ENCODE results near the gene TAGLN3. TPM values are rescaled to one million over a fixed set of nuclear protein-coding genes. Genes with fewer than 3 reads are reported as not detected.

Gene TAGLN3
- total RNA-seq, 2 donors from 2014 or later = 0.52 to 0.99 TPM

DNA sequence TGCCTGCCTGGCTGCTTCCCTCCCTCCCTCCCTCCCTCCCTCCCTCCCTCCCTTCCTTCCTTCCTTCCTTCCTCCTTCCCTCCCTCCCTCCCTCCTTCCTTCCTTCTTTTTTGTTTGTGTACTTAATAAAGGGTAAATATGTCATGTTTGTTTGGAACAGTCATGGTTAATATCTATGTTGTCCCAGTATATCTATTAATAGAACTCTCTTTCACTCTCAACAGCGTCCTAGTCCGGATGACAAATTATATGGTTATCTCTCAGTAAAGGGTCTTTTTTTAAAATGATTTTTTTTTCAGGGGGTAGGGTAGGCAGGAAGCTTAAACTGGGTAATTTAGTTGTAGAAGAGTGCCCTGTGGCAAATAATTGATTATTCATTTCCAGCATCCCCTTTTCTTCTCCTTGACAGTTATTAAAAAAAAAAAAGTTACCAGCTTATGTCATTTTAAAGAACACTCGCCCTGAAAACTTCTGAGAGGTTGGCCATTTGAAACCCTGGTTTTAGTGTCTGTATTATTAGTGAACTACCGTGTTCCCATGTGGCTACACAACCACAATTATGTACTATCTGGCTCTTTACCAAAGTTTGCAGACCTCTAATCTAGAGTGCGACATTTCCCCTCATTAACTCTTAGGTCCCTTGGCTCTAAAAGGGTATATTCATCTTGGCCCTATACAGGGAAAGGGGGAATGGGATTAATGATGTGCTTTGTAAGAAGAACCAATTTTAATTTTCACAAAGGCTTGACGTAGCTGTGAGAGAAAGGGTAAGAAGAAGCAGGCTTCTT is 13.7 kb downstream of the TAGLN3 start:
- H3K36me3 ChIP-seq (replicated peaks in 1 of 2; ENCODE audit: insufficient read depth in 1 of 2, low read depth in 2 of 2) = no peaks in the 10 kb centered on the region
- no peak for TF ChIP-seq POLR2A (IDR thresholded peaks at IDR 0.05)
- TF ChIP-seq, protein P1, sequence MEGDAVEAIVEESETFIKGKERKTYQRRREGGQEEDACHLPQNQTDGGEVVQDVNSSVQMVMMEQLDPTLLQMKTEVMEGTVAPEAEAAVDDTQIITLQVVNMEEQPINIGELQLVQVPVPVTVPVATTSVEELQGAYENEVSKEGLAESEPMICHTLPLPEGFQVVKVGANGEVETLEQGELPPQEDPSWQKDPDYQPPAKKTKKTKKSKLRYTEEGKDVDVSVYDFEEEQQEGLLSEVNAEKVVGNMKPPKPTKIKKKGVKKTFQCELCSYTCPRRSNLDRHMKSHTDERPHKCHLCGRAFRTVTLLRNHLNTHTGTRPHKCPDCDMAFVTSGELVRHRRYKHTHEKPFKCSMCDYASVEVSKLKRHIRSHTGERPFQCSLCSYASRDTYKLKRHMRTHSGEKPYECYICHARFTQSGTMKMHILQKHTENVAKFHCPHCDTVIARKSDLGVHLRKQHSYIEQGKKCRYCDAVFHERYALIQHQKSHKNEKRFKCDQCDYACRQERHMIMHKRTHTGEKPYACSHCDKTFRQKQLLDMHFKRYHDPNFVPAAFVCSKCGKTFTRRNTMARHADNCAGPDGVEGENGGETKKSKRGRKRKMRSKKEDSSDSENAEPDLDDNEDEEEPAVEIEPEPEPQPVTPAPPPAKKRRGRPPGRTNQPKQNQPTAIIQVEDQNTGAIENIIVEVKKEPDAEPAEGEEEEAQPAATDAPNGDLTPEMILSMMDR (IDR thresholded peaks at IDR 0.05) = no peak
- H3K4me3 ChIP-seq = no peak overlapping the region
- H3K27ac ChIP-seq = no peak overlapping the region
- 44 to 59% methylated on average over 6 of the region's 6 CpGs for WGBS, 2 donors
- H3K9me3 ChIP-seq = no peaks in the 10 kb centered on the region
- H3K4me1 ChIP-seq = peaks cover 7% of the 10 kb centered on the region
- intact Hi-C loops (cut with DNase I) = no loop called here
- ATAC-seq (no peak), DNase-seq (no peak)
- no peaks in the 10 kb centered on the region for H3K27me3 ChIP-seq

DNA sequence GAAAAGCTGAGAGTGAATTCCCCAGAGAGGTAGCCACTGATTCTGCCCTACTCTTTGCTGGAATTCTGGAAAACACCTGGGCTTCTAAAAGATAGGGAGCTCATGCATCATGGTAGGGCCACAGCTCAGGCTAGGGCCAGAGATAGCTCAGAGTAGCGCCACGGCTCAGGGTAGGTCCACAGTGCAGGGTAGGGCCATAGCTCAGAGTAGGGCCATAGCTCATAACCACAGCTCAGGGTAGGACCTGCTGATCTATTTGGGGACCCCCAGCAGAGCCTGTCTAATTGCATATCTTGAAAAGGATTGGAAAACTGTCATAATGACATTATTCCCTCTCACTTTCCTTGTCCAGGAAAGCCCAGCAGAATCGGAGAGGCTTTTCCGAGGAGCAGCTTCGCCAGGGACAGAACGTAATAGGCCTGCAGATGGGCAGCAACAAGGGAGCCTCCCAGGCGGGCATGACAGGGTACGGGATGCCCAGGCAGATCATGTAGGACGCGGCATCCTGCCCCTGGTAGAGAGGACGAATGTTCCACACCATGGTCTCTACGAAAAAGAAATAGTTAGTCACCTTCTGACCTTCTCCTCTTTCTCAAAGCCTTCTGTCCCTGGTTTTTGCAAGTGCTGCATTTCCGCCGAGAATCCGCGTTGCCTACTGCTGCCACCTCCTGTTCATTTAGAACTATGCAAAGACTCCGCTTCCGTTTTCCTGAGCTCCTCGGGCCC is 14.5 kb downstream of the TAGLN3 start:
- Histone ChIP-seq H3K27me3 (no peaks in the 10 kb centered on the region), H3K27ac (no peak overlapping the region), H3K4me1 (peaks cover 7% of the 10 kb centered on the region), H3K4me3 (no peak overlapping the region), H3K36me3 (replicated peaks in 1 of 2; ENCODE audit: insufficient read depth in 1 of 2, low read depth in 2 of 2) (no peaks in the 10 kb centered on the region), H3K9me3 (no peaks in the 10 kb centered on the region)
- ATAC-seq (peak; percentile 86), DNase-seq (peak; percentile 63 to 69 (median 65))
- no peak for TF ChIP-seq POLR2A (IDR thresholded peaks at IDR 0.05)
- TF ChIP-seq, protein P1 (IDR thresholded peaks at IDR 0.05) = peak; percentile 29 to 82 (median 75)
- intact Hi-C loops (cut with DNase I) = no loop called here
- WGBS, 2 donors = 10 to 32% methylated on average over 15 to 19 of the region's 19 CpGs

DNA sequence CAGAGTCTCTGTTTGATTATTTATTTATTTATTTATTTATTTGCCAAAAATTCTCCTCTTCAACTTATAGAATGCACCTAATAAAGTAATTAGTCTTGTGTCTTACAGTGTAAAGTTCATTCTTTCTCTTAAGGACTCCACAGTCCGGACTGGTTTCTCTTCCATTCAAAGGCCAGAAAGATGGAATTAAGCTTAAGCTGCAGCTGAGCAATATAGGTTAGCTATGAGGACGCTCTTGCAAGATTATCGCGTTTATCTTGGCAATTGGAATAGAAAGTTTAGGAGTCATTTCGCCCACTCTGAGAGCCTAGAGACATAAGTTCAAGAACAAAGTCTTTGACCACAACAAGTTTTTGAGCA is 15.0 kb downstream of the TAGLN3 start:
- ATAC-seq (peak; percentile 43), DNase-seq (no peak)
- Histone ChIP-seq H3K4me3 (no peak overlapping the region), H3K36me3 (replicated peaks in 1 of 2; ENCODE audit: insufficient read depth in 1 of 2, low read depth in 2 of 2) (no peaks in the 10 kb centered on the region), H3K9me3 (no peaks in the 10 kb centered on the region), H3K27ac (no peak overlapping the region), H3K4me1 (peaks cover 7% of the 10 kb centered on the region), H3K27me3 (no peaks in the 10 kb centered on the region)
- TF ChIP-seq, protein P1 (IDR thresholded peaks at IDR 0.05) = peak in 1 of 7 experiments; percentile 2
- TF ChIP-seq POLR2A (IDR thresholded peaks at IDR 0.05) = no peak
- 28 to 37% methylated on average over 5 of the region's 5 CpGs for WGBS, 2 donors
- intact Hi-C loops (cut with DNase I) = no loop called here

DNA sequence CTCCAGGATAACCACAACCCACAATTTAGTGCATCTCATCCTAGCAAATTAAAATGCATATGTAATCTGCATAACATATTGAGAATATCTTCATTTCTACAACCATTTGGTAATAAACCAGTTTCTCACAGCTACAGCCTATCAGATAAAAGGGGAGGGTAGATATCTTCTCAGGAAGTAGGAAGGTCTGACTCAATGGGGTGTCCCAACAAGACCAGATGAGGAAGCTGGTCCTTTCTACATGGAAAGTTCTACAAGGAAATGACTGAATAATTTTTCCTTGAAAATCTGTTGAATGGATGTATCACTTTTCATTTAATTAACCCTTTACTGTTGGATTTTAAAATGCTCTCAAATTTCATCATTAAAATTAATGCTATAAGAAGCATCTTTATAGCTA is 18.4 kb downstream of the TAGLN3 start:
- ATAC-seq (no peak), DNase-seq (no peak)
- no peaks in the 10 kb centered on the region for H3K36me3 ChIP-seq (replicated peaks in 1 of 2; ENCODE audit: insufficient read depth in 1 of 2, low read depth in 2 of 2)
- H3K4me1 ChIP-seq = peaks cover 7% of the 10 kb centered on the region
- H3K27ac ChIP-seq = no peak overlapping the region
- intact Hi-C loops (cut with DNase I) = no loop called here
- no peak overlapping the region for H3K4me3 ChIP-seq
- no peaks in the 10 kb centered on the region for H3K27me3 ChIP-seq
- H3K9me3 ChIP-seq = no peaks in the 10 kb centered on the region
- TF ChIP-seq, protein P1 (IDR thresholded peaks at IDR 0.05) = no peak
- no peak for TF ChIP-seq POLR2A (IDR thresholded peaks at IDR 0.05)

Measured in body of pancreas (tissue), 4 donors.